OCI-LY1 (cell line): ENCODE data around the gene TMEM38A.

Experiments used
- H2AFZ ChIP-seq: fragments of 200-600 bp; sonication (generic), shearing (Covaris generic); 2 replicates; pipeline ENCODE4 v1.6.0; 2014; ENCODE audit warnings: antibody characterized with exemption, mild to moderate bottlenecking, low read length
- H3F3A ChIP-seq: fragments of 200-600 bp; sonication (generic), shearing (Covaris generic); 2 replicates; pipeline ENCODE4 v1.6.0; 2014; ENCODE audit warnings: mild to moderate bottlenecking, antibody characterized with exemption, low read length, moderate library complexity; ENCODE audit not compliant: insufficient read depth
- H3K27ac ChIP-seq: fragments of 200-600 bp; sonication (generic); 2 replicates; pipeline ENCODE4 v1.5.1; 2014; ENCODE audit warnings: low read length, mixed run types, mild to moderate bottlenecking, low read depth; ENCODE audit not compliant: poor library complexity, severe bottlenecking
- H3K27me3 ChIP-seq: fragments of 200-600 bp; sonication (generic); 2 replicates; pipeline ENCODE4 v1.6.0; 2014; ENCODE audit warnings: antibody characterized with exemption, mild to moderate bottlenecking, low read length, moderate library complexity; ENCODE audit not compliant: insufficient read depth
- H3K36me3 ChIP-seq: fragments of 200-600 bp; sonication (generic); 2 replicates; pipeline ENCODE4 v1.6.1; 2014; ENCODE audit warnings: mild to moderate bottlenecking, antibody characterized with exemption, low read length, moderate library complexity, mixed read lengths; ENCODE audit not compliant: insufficient read depth
- H3K4me1 ChIP-seq: fragments of 200-600 bp; sonication (generic); 2 replicates; pipeline ENCODE4 v1.5.1; 2014; ENCODE audit warnings: mild to moderate bottlenecking, low read length, moderate library complexity; ENCODE audit not compliant: insufficient read depth, severe bottlenecking
- H3K4me2 ChIP-seq: fragments of 200-600 bp; sonication (generic), shearing (Covaris generic); 2 replicates; pipeline ENCODE4 v1.6.1; 2014; ENCODE audit warnings: low read length
- H3K4me3 ChIP-seq: fragments of 200-600 bp; sonication (generic); 2 replicates; pipeline ENCODE4 v1.5.1; 2014; ENCODE audit warnings: low read length, low read depth, mild to moderate bottlenecking, mixed read lengths; ENCODE audit not compliant: poor library complexity, severe bottlenecking
- H3K79me2 ChIP-seq: fragments of 200-600 bp; shearing (Covaris generic); 2 replicates; pipeline ENCODE4 v1.6.1; 2016; ENCODE audit warnings: mixed run types, low read length, mixed read lengths; ENCODE audit not compliant: insufficient read depth
- H3K9ac ChIP-seq: fragments of 200-600 bp; sonication (generic), shearing (Covaris generic); 2 replicates; pipeline ENCODE4 v1.6.1; 2014; ENCODE audit warnings: mild to moderate bottlenecking, low read length, mixed read lengths
- H3K9me2 ChIP-seq: fragments of 200-600 bp; sonication (generic), shearing (Covaris generic); 2 replicates; pipeline ENCODE4 v1.6.1; 2014; ENCODE audit warnings: low read depth, mild to moderate bottlenecking, low read length, mixed read lengths
- H3K9me3 ChIP-seq: fragments of 200-600 bp; shearing (Covaris generic); 2 replicates; pipeline ENCODE4 v1.6.1; 2014; ENCODE audit warnings: low read length, mixed read lengths
- H4K20me1 ChIP-seq: fragments of 200-600 bp; sonication (generic), shearing (Covaris generic); 2 replicates; pipeline ENCODE4 v1.6.0; 2016; ENCODE audit warnings: mild to moderate bottlenecking, low read length; ENCODE audit not compliant: insufficient read depth
- CTCF ChIP-seq: fragments of 200-600 bp; sonication (generic), shearing (Covaris generic); IDR thresholded peaks from 2 replicates; pipeline ENCODE4 v1.5.1; 2017; ENCODE audit warnings: mild to moderate bottlenecking, antibody characterized with exemption, low read length, moderate library complexity, mixed read lengths
- EZH2 ChIP-seq: fragments of 200-600 bp; sonication (generic), shearing (Covaris generic); IDR thresholded peaks from 2 replicates; pipeline ENCODE4 v1.8.0; 2017; ENCODE audit warnings: borderline replicate concordance, mixed run types, mild to moderate bottlenecking, antibody characterized with exemption, low read length, moderate library complexity, mixed read lengths

Gene TMEM38A

DNA sequence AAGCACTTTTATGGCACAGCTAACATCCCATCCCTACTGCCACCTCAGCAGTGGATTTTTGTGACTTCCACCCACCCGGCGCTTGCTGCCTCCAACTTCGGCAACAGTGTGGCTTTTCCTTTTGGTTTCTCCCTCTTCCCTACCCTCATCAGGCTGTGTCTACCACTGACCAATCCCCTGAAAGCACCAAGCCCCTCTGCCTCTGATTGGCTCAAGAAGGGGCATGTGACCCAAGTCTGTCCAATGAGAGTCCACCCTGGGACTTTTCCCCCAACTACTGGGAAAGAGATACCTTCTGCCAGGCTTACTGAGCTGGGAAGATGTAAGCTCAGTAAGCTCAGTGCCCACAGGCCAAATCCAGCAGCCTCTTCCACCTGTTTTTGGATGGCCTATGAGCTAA lies 6.8 kb upstream of the TMEM38A start:
- H3K4me1 ChIP-seq, result peaks cover 7% of the 10 kb centered on the region
- H3K9ac ChIP-seq, result no peak overlapping the region
- no peak overlapping the region for H3K4me2 ChIP-seq
- TF ChIP-seq EZH2 (no peak), CTCF (no peak)
- no peaks in the 10 kb centered on the region for H3K9me3 ChIP-seq
- H3K4me3 ChIP-seq, result no peak overlapping the region
- no peaks in the 10 kb centered on the region for H4K20me1 ChIP-seq
- H3K36me3 ChIP-seq, result peaks cover 95% of the 10 kb centered on the region
- H2AFZ ChIP-seq, result no peak overlapping the region
- H3K9me2 ChIP-seq, result no peaks in the 10 kb centered on the region
- no peak overlapping the region for H3K27ac ChIP-seq
- no peaks in the 10 kb centered on the region for H3K27me3 ChIP-seq
- H3F3A ChIP-seq, result no peaks in the 10 kb centered on the region
- peaks cover 18% of the 10 kb centered on the region for H3K79me2 ChIP-seq

DNA sequence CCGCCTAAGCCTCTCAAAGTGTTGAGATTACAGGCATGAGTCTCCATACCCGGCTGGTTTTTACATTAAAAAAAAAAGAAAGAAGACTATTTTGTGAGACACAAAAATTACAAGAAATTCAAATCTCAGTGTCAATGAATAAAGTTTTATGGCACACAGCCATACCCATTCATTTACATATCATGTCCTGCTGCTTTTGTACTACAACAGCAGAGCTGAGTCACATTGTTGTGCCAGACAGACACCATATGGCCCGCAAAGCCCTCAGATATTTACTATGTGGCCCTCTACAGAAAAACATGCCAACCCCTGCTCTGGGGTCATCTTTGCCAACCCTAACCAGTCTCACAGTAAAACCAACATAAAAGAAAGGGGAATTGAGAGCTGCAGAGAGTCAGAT lies 6.3 kb upstream of the TMEM38A start:
- Histone ChIP-seq H4K20me1 (peaks cover 2% of the 10 kb centered on the region; the same call in 1 of the 2 replicates), H3K36me3 (peaks cover 90% of the 10 kb centered on the region), H3K79me2 (peaks cover 23% of the 10 kb centered on the region)

DNA sequence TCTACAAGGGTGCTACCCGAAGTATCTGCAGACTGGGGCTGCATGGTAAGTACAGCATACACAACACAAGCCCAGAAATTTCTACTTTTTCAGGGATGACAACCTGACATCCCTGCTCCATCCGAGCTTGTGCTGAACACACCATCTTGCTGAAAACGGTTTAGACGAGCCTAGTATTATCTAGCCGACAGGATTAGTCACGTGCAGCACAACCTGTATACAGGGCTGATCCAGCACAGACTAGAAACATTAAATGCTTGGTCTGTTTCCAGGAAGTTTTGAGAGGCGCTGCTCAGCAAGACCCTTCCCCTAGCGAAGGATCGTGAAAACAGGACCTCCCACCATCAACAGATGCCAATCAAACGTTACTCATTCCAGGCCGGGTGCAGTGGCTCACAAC lies 5.2 kb upstream of the TMEM38A start:
- H3K36me3 ChIP-seq, result peaks cover 81% of the 10 kb centered on the region
- no peak overlapping the region for H3K27ac ChIP-seq

More for the DNA sequence above, 6.3 kb upstream of the TMEM38A start:
- Histone ChIP-seq H3K27ac (no peak overlapping the region), H3K9ac (no peak overlapping the region), H3F3A (no peaks in the 10 kb centered on the region), H2AFZ (no peak overlapping the region), H3K9me2 (no peaks in the 10 kb centered on the region), H3K4me2 (no peak overlapping the region), H3K27me3 (no peaks in the 10 kb centered on the region), H3K4me3 (no peak overlapping the region), H3K9me3 (no peaks in the 10 kb centered on the region), H3K4me1 (peaks cover 11% of the 10 kb centered on the region)
- TF ChIP-seq EZH2 (no peak), CTCF (no peak)

More for the DNA sequence above, 5.2 kb upstream of the TMEM38A start:
- H3K4me1 ChIP-seq, result peaks cover 15% of the 10 kb centered on the region
- peaks cover 2% of the 10 kb centered on the region; the same call in 1 of the 2 replicates for H4K20me1 ChIP-seq
- H3K4me3 ChIP-seq, result no peak overlapping the region
- H3K79me2 ChIP-seq, result peaks cover 23% of the 10 kb centered on the region
- H3K9ac ChIP-seq, result no peak overlapping the region
- no peaks in the 10 kb centered on the region for H3K9me3 ChIP-seq
- H3K4me2 ChIP-seq, result no peak overlapping the region
- no peaks in the 10 kb centered on the region for H3F3A ChIP-seq
- no peaks in the 10 kb centered on the region for H3K9me2 ChIP-seq
- no peaks in the 10 kb centered on the region for H3K27me3 ChIP-seq
- TF ChIP-seq CTCF, result no peak
- no peak for TF ChIP-seq EZH2
- H2AFZ ChIP-seq, result no peak overlapping the region
